Measurements from ENCODE around the gene LPGAT1.

Gene LPGAT1

GRCh38 chr1:211752951-211753486 is 77.5 kb downstream of the LPGAT1 start:
- no peak for DNase-seq (ENCODE audit: low read depth in 1 of 2, low spot score in 1 of 2)
- Histone ChIP-seq H3K27ac (replicated peaks) (no peak overlapping the region), H3K27me3 (ENCODE audit: insufficient read depth, poor library complexity, severe bottlenecking) (no peaks in the 10 kb centered on the region), H3K4me3 (replicated peaks; ENCODE audit: insufficient read depth, low read length) (no peak overlapping the region)
- TF ChIP-seq GABPA (IDR thresholded peaks at IDR 0.05; ENCODE audit: low read depth) (no peak), REST (IDR thresholded peaks at IDR 0.05; ENCODE audit: insufficient replicate concordance, low read depth) (no peak), SPI1 (IDR thresholded peaks at IDR 0.05; ENCODE audit: borderline replicate concordance, low read depth) (no peak), POLR2AphosphoS5 (IDR thresholded peaks at IDR 0.05; ENCODE audit: low read depth) (no peak), CTCF (IDR thresholded peaks at IDR 0.05; ENCODE audit: insufficient read depth, low read length) (no peak)

GRCh38 chr1:211752317-211752716 is 78.2 kb downstream of the LPGAT1 start:
- H3K27ac ChIP-seq (replicated peaks), result no peak overlapping the region
- TF ChIP-seq POLR2AphosphoS5 (IDR thresholded peaks at IDR 0.05; ENCODE audit: low read depth) (no peak), REST (IDR thresholded peaks at IDR 0.05; ENCODE audit: insufficient replicate concordance, low read depth) (no peak), SPI1 (IDR thresholded peaks at IDR 0.05; ENCODE audit: borderline replicate concordance, low read depth) (no peak), CTCF (IDR thresholded peaks at IDR 0.05; ENCODE audit: insufficient read depth, low read length) (no peak), GABPA (IDR thresholded peaks at IDR 0.05; ENCODE audit: low read depth) (no peak)
- no peaks in the 10 kb centered on the region for H3K27me3 ChIP-seq (ENCODE audit: insufficient read depth, poor library complexity, severe bottlenecking)
- no peak overlapping the region for H3K4me3 ChIP-seq (replicated peaks; ENCODE audit: insufficient read depth, low read length)
- DNase-seq (ENCODE audit: low read depth in 1 of 2, low spot score in 1 of 2), result no peak

- no peak overlapping the region for H3K4me3 ChIP-seq (replicated peaks; ENCODE audit: insufficient read depth, low read length)
- H3K27me3 ChIP-seq (ENCODE audit: insufficient read depth, poor library complexity, severe bottlenecking), result no peaks in the 10 kb centered on the region
- no peak overlapping the region for H3K27ac ChIP-seq (replicated peaks)
- DNase-seq (ENCODE audit: low read depth in 1 of 2, low spot score in 1 of 2), result no peak
- TF ChIP-seq CTCF (IDR thresholded peaks at IDR 0.05; ENCODE audit: insufficient read depth, low read length), result no peak
- TF ChIP-seq POLR2AphosphoS5 (IDR thresholded peaks at IDR 0.05; ENCODE audit: low read depth), result no peak
- TF ChIP-seq GABPA (IDR thresholded peaks at IDR 0.05; ENCODE audit: low read depth), result no peak
Observed at GRCh38 chr1:211751438-211751837, 79.1 kb downstream of the LPGAT1 start.

- TF ChIP-seq POLR2AphosphoS5 (IDR thresholded peaks at IDR 0.05; ENCODE audit: low read depth), result no peak
- no peak for TF ChIP-seq CTCF (IDR thresholded peaks at IDR 0.05; ENCODE audit: insufficient read depth, low read length)
- TF ChIP-seq REST (IDR thresholded peaks at IDR 0.05; ENCODE audit: insufficient replicate concordance, low read depth), result no peak
- TF ChIP-seq GABPA (IDR thresholded peaks at IDR 0.05; ENCODE audit: low read depth), result no peak
- no peak for TF ChIP-seq SPI1 (IDR thresholded peaks at IDR 0.05; ENCODE audit: borderline replicate concordance, low read depth)
- Histone ChIP-seq H3K27me3 (ENCODE audit: insufficient read depth, poor library complexity, severe bottlenecking) (no peaks in the 10 kb centered on the region), H3K4me3 (replicated peaks; ENCODE audit: insufficient read depth, low read length) (no peak overlapping the region), H3K27ac (replicated peaks) (no peak overlapping the region)
- no peak for DNase-seq (ENCODE audit: low read depth in 1 of 2, low spot score in 1 of 2)
Observed at GRCh38 chr1:211750599-211750998, 80.0 kb downstream of the LPGAT1 start.

All from HL-60 (cell line).